PC-3 (cell line): ENCODE results near the gene CD4. TPM values are rescaled to one million over a fixed set of nuclear protein-coding genes. Genes with fewer than 3 reads are reported as not detected.

Experiments used
- ATAC-seq: fragments of 200-7000 bp; cut with Tn5 transposase; 2 replicates; pipeline ENCODE4 v1.9.1; 2020; ENCODE audit warnings: mild to moderate bottlenecking, moderate library complexity
- BruUV-seq: library from RNA; stranded (reverse); fragments of 400-500 nt; replicated peaks from 2 replicates; lab custom pipeline; 2021; lab: Mats Ljungman, UMichigan
- CTCF ChIA-PET: fragments of 300-600 bp; sonication (Branson Sonifier 250); formaldehyde crosslinking; loops from one replicate; lab custom pipeline; 2022; ENCODE audit warnings: antibody characterized with exemption; lab: Charles Lee
- POLR2A ChIA-PET: fragments of 300-600 bp; sonication (Branson Sonifier 250); formaldehyde crosslinking; loops from one replicate; lab custom pipeline; 2022; ENCODE audit warnings: antibody characterized with exemption; ENCODE audit not compliant: unreplicated experiment; lab: Charles Lee
- DNase-seq: peaks from one replicate; pipeline ENCODE4 v3.0.0-alpha.2; 2015
- H2AFZ ChIP-seq: fragments of 300-600 bp; sonication (generic); 2 replicates; pipeline ENCODE4 v1.6.0; 2016; ENCODE audit warnings: antibody characterized with exemption, low read length
- H3F3A ChIP-seq: fragments of 300-600 bp; sonication (generic); one replicate; pipeline ENCODE4 v1.6.0; 2017; ENCODE audit warnings: antibody characterized with exemption, low read length, control low read depth, mild to moderate bottlenecking; ENCODE audit not compliant: unreplicated experiment
- H3K27ac ChIP-seq: fragments of 300-600 bp; sonication (generic); 2 replicates; pipeline ENCODE4 v1.5.1; 2016; ENCODE audit warnings: mild to moderate bottlenecking, low read length
- H3K27me3 ChIP-seq: fragments of 300-600 bp; sonication (generic); 2 replicates; pipeline ENCODE4 v1.6.1; 2016; ENCODE audit warnings: low read length, mixed read lengths
- H3K36me3 ChIP-seq: fragments of 300-600 bp; sonication (generic); 2 replicates; pipeline ENCODE4 v1.6.1; 2016; ENCODE audit warnings: low read depth, mixed run types, low read length, mixed read lengths
- H3K4me1 ChIP-seq: fragments of 300-600 bp; sonication (generic); 2 replicates; pipeline ENCODE4 v1.5.1; 2016; ENCODE audit warnings: low read length; ENCODE audit not compliant: insufficient read depth
- H3K4me2 ChIP-seq: fragments of 300-600 bp; sonication (generic); 2 replicates; pipeline ENCODE4 v1.6.0; 2016; ENCODE audit warnings: low read length
- H3K4me3 ChIP-seq: fragments of 300-600 bp; sonication (generic); 2 replicates; pipeline ENCODE4 v1.5.1; 2016; ENCODE audit warnings: mild to moderate bottlenecking, low read length, mixed read lengths
- H3K79me2 ChIP-seq: fragments of 300-600 bp; sonication (generic); 2 replicates; pipeline ENCODE4 v1.6.1; 2017; ENCODE audit warnings: low read length, mixed read lengths
- H3K9ac ChIP-seq: fragments of 300-600 bp; sonication (generic); 2 replicates; pipeline ENCODE4 v1.6.0; 2016; ENCODE audit warnings: mild to moderate bottlenecking, low read length
- H3K9me2 ChIP-seq: fragments of 300-600 bp; sonication (generic); replicated peaks from 2 replicates; pipeline ENCODE4 v1.6.1; 2016; ENCODE audit warnings: mixed run types, low read length, mixed read lengths
- H3K9me3 ChIP-seq: fragments of 300-600 bp; sonication (generic); 2 replicates; pipeline ENCODE4 v1.6.1; 2016; ENCODE audit warnings: low read length, mixed read lengths
- H4K20me1 ChIP-seq: fragments of 300-600 bp; sonication (generic); 2 replicates; pipeline ENCODE4 v1.6.1; 2016; ENCODE audit warnings: low read length, mixed read lengths
- EZH2 ChIP-seq: fragments of 300-600 bp; sonication (generic); IDR thresholded peaks from one replicate; pipeline ENCODE4 v1.6.1; 2017; ENCODE audit warnings: antibody characterized with exemption, mild to moderate bottlenecking, low read length; ENCODE audit not compliant: unreplicated experiment
- EZH2phosphoT487 ChIP-seq: fragments of 300-600 bp; sonication (generic); IDR thresholded peaks from 2 replicates; pipeline ENCODE4 v1.6.1; 2018; ENCODE audit warnings: mild to moderate bottlenecking, antibody characterized with exemption, low read length, borderline replicate concordance
- intact Hi-C: fragments of 100-400 bp; cut with micrococcal nuclease; formaldehyde crosslinking; loops from 2 replicates; pipeline ENCODE4 v1.9.0; 2023
- total RNA-seq: library from RNA; depleted of rRNA; stranded (reverse); fragments of >200 nt; gene quantifications from 2 replicates; pipeline ENCODE4 v1.2.3, GENCODE V29; 2014
- TF ChIP-seq, protein P1 (sequence below): fragments of 300-600 bp; sonication (generic); conservative IDR thresholded peaks from 2 replicates; pipeline ENCODE4 v1.5.1; 2017; ENCODE audit warnings: antibody characterized with exemption, low read depth, mild to moderate bottlenecking, low read length

The CD4 gene
- total RNA-seq, 1 experiment from 2014 or later, result not detected

DNA sequence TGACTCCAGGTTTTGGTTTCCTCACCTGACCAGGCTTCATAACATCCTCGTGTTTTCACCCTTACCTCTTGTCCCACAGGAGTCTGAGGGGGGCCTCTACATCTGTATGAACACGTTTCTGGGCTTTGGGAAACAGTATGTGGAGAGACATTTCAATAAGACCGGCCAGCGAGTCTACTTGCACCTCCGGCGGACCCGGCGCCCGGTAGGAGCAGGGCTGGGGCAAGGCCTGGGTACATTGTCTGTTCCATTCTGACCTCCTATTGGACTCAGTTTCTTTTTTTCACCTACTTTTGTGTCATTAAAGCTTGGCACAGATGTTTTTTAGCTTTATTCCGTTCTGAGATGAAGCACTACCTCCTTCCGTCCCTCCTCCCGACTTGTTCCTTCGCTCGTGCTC is 66.0 kb downstream of the CD4 start:
- no peak for DNase-seq
- Histone ChIP-seq H3K36me3 (peaks cover 28% of the 10 kb centered on the region), H3K27me3 (no peaks in the 10 kb centered on the region), H3K9me2 (no peaks in the 10 kb centered on the region), H3F3A (no peaks in the 10 kb centered on the region), H2AFZ (no peak overlapping the region), H3K4me3 (no peak overlapping the region), H3K27ac (no peak overlapping the region), H3K4me1 (peaks cover 12% of the 10 kb centered on the region), H3K4me2 (no peak overlapping the region), H3K9me3 (no peaks in the 10 kb centered on the region), H3K9ac (no peak overlapping the region), H3K79me2 (peaks cover 38% of the 10 kb centered on the region), H4K20me1 (no peaks in the 10 kb centered on the region)
- TF ChIP-seq, protein P1, sequence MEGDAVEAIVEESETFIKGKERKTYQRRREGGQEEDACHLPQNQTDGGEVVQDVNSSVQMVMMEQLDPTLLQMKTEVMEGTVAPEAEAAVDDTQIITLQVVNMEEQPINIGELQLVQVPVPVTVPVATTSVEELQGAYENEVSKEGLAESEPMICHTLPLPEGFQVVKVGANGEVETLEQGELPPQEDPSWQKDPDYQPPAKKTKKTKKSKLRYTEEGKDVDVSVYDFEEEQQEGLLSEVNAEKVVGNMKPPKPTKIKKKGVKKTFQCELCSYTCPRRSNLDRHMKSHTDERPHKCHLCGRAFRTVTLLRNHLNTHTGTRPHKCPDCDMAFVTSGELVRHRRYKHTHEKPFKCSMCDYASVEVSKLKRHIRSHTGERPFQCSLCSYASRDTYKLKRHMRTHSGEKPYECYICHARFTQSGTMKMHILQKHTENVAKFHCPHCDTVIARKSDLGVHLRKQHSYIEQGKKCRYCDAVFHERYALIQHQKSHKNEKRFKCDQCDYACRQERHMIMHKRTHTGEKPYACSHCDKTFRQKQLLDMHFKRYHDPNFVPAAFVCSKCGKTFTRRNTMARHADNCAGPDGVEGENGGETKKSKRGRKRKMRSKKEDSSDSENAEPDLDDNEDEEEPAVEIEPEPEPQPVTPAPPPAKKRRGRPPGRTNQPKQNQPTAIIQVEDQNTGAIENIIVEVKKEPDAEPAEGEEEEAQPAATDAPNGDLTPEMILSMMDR, result no peak
- TF ChIP-seq EZH2 (no peak), EZH2phosphoT487 (no peak)
- ChIA-PET POLR2A (no interaction called here), CTCF (no interaction called here)
- intact Hi-C loops, result no loop called here
- no peak for ATAC-seq
- no TSS peak for BruUV-seq

DNA sequence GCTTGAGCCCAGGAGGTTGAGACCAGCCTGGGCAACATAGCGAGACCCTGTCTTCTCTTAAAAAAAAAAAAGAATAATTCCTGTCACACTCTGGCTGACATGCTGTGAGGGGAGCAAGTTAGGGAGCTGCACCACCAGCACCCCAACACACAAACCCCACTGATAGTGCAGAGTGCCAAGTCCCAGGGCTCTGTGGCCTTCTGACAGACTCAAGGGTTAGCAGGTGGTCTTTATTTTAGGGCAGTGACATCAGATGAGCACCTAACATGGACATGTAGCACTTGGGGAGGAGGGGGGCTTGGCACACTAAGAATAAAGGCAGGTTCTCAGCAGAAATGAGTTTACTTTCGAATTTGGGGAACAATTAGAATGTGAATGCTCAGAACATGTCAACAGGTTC is 69.5 kb downstream of the CD4 start:
- Histone ChIP-seq H3K4me3 (no peak overlapping the region), H3K27ac (no peak overlapping the region), H3K79me2 (peaks cover 20% of the 10 kb centered on the region), H3K4me1 (peaks cover 4% of the 10 kb centered on the region), H3K36me3 (peaks cover 38% of the 10 kb centered on the region), H2AFZ (no peak overlapping the region), H3K27me3 (no peaks in the 10 kb centered on the region), H3K9ac (no peak overlapping the region), H3K4me2 (no peak overlapping the region), H4K20me1 (no peaks in the 10 kb centered on the region), H3F3A (no peaks in the 10 kb centered on the region), H3K9me2 (no peaks in the 10 kb centered on the region), H3K9me3 (no peaks in the 10 kb centered on the region)
- intact Hi-C loops, result no loop called here
- ATAC-seq (no peak), DNase-seq (no peak)
- BruUV-seq, result no TSS peak
- ChIA-PET CTCF (no interaction called here), POLR2A (interaction anchor here (0.6 kb wide), 2 partner anchors 8 to 46 kb away, joined by 3 to 4 read pairs; partner anchors contain the start of gene LRRC23)
- TF ChIP-seq, protein P1, result no peak
- TF ChIP-seq EZH2 (no peak), EZH2phosphoT487 (no peak)

DNA sequence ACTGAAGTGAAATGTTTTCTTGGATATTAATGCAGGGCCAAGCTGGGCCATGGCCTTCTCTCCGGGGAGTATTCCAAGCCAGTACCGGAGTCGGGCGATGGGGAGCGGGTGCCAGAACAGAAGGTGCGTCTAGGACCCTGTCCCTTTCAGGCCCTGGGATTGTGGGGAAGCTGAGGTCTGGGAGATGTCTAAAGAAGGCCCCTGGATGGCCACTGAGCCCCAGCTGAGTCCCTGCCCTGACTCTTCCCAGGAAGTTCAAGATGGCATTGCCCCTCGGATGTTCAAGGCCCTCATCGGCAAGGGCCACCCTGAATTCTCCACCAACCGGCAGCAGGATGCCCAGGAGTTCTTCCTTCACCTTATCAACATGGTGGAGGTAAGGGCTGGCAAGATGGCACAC is 70.8 kb downstream of the CD4 start:
- no peak overlapping the region for H2AFZ ChIP-seq
- H3K9ac ChIP-seq, result no peak overlapping the region
- ChIA-PET CTCF (no interaction called here), POLR2A (no interaction called here)
- no peaks in the 10 kb centered on the region for H4K20me1 ChIP-seq
- peaks cover 34% of the 10 kb centered on the region for H3K36me3 ChIP-seq
- ATAC-seq (no peak), DNase-seq (no peak)
- H3K4me1 ChIP-seq, result no peaks in the 10 kb centered on the region
- no peak overlapping the region for H3K4me3 ChIP-seq
- intact Hi-C loops, result no loop called here
- H3K9me2 ChIP-seq, result no peaks in the 10 kb centered on the region
- H3K79me2 ChIP-seq, result peaks cover 6% of the 10 kb centered on the region
- H3K27me3 ChIP-seq, result no peaks in the 10 kb centered on the region
- no peaks in the 10 kb centered on the region for H3K9me3 ChIP-seq
- no TSS peak for BruUV-seq
- H3K4me2 ChIP-seq, result no peak overlapping the region
- TF ChIP-seq, protein P1, result no peak
- TF ChIP-seq EZH2 (no peak), EZH2phosphoT487 (no peak)
- no peaks in the 10 kb centered on the region for H3F3A ChIP-seq
- no peak overlapping the region for H3K27ac ChIP-seq
